GM12874 (cell line): ENCODE measurements around the gene YJEFN3.

Experiments used
- CTCF ChIP-seq: IDR thresholded peaks from 2 replicates; pipeline ENCODE4 v1.5.1; 2011; ENCODE audit warnings: low read depth, mild to moderate bottlenecking, control low read depth, low read length, moderate library complexity; ENCODE audit not compliant: insufficient read depth

The YJEFN3 gene

DNA sequence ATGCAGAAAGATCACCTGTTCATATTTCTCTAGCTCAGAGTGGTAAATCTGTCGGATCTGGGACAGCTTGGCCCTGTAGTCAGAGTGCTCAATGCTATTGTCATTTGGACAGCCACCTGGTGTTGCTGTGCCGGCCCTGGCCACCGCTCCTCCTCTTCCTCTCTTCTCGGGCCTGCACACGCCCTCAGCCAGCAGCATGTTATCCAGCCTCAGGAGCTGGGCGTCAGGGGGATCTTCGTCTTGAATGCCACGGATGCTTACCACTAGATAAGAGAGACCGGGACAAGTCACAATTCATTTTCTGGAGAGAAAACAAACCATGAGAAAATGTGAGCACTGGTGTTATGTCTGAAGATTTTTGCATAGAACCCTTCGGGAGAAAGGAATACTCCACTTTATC is 41.9 kb downstream of the YJEFN3 start:
- no peak for TF ChIP-seq CTCF

DNA sequence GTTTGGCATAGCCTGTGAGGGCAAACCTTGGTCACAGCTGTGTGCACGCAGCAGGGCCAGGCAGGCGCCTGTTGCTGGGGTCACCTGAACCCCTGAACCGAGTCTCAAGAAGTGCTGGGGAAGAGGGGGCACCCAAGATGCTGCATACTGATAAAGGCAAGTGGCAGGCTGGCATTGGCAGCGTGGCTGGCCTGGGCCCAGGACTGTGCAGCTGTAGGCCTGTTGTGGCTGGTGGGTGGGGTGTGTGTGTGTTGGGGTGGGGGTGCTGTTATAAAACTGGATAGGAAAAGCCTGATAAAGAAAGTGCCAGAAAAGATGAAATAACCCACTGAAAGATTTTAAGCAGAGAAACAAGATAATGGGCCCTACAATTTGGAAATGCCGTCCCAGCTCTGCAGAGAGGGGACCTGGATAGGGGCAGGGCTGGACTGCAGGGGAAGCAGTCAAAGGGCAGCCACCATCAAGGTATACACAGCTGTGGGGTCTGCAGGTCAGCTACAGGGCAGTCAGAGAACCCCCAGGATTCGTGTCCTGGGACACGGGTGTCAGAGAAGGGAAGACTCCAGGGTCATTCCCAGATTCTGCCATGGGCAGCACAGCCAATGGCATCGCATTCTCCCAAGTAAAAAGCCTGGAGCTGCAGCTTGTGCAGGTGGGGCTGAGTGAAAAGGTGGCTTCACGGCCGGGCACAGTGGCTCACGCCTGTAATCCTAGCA is 42.5 kb downstream of the YJEFN3 start:
- TF ChIP-seq CTCF: no peak

DNA sequence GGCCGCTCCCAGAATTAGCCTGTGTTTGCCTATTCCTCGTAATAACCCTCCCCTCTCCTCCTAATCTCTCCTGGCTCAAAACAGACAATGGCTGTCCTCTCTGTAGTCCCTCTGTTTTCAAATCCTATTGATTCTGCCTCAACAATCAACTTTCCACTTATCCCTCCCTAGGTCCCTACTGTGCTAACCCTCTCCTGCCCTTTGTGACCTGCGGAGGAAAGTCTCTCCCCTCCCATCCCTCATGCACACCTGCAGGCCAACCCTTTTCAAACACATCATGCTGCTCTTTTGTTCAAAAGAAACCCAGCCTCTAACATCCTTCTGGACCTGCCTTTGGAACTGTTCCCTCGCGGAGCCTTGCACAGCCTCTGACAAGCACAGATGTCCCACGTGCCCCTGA is 46.7 kb downstream of the YJEFN3 start:
- no peak for TF ChIP-seq CTCF

- TF ChIP-seq CTCF: no peak
These were observed 49.5 kb downstream of the YJEFN3 start for GRCh38 chr19:19578252-19578651.

DNA sequence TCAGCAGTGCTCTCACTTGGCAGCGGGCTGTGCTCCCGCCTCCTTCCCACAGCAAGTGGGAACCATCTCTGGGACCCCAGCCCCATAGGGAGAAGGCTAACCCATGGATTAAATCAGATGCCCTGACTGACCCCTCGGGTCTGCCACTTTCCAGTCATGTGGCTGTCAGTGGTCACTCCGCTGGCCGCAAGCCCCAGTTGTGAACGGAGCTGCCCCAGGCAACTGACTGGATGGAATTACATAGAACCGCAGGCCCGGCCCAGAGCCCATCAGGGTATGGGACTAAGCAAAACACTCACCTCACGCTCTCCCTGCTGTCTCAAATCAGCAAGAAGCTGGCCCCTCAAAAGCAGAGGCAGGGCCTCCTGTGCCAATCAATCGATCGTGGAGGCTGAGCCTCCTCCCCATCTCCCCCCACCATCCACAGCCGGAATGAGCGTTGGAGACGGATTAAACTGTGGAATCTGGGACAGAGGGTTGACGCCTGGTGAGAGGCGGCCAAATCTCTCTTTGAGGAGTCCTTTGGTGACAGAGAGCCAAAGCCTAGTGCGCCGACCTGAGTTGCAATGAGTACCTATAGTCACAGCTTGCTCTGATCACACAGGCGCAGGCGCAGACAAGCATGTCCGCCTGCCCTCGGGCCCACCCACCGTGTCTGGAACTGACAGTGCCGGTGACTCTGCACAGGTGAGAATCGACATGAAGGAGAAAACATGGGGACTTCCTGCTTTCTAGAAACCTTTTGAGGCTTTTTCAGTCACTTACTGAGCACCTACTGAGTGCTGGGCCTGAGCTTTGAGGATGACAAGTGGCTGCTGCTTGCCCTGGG is 51.0 kb downstream of the YJEFN3 start:
- no peak for TF ChIP-seq CTCF

- TF ChIP-seq CTCF: no peak
These were observed 51.7 kb downstream of the YJEFN3 start for GRCh38 chr19:19580418-19580817.

- TF ChIP-seq CTCF: no peak
These were observed 52.7 kb downstream of the YJEFN3 start for GRCh38 chr19:19581391-19581790.
